B cell (primary cell): ENCODE results near the gene EML1. TPM values are rescaled to one million over a fixed set of nuclear protein-coding genes. Genes with fewer than 3 reads are reported as not detected.
A peak's percentile ranks its signal among the peaks of the same experiment; 100 is the strongest.

Experiments used
- ATAC-seq: fragments of 200-7000 bp; cut with Tn5 transposase; one replicate; pipeline ENCODE4 v1.10.0; 2021; ENCODE audit warnings: low read depth, mild to moderate bottlenecking, moderate number of reproducible peaks, moderate library complexity
- CTCF ChIA-PET: fragments of 350-600 bp; sonication (Branson Sonifier 250); formaldehyde crosslinking; loops from one replicate; lab custom pipeline; 2021; ENCODE audit warnings: antibody characterized with exemption, inconsistent platforms; lab: Charles Lee
- POLR2A ChIA-PET: fragments of 350-600 bp; sonication (Branson Sonifier 250); formaldehyde crosslinking; loops from one replicate; lab custom pipeline; 2021; ENCODE audit warnings: antibody characterized with exemption; lab: Charles Lee
- DNase-seq: peaks from one replicate; pipeline ENCODE4 v3.0.0; 2013
- H2AFZ ChIP-seq: 2 replicates; pipeline ENCODE4 v1.6.1; 2012; ENCODE audit warnings: mild to moderate bottlenecking, low read depth, low read length; ENCODE audit not compliant: insufficient read depth, poor library complexity, severe bottlenecking
- H3K27ac ChIP-seq, 2 donors: 1 replicate in 1 of 2; 2 replicates in 1 of 2; pipeline ENCODE4 v1.5.1; 2012 to 2013; ENCODE audit warnings: low read length in 2 of 2, mild to moderate bottlenecking in 2 of 2, moderate library complexity in 1 of 2
- H3K27me3 ChIP-seq, 4 experiments: fragments of 200-600 bp in 1 of 4; sonication (generic) in 1 of 4; replicated peaks in 1 of 4; 1 replicate in 2 of 4; 2 replicates in 2 of 4; pipeline versions ENCODE4 v1.6.1 to v1.7.0; 2013 to 2016; ENCODE audit warnings: low read length in 3 of 4, mild to moderate bottlenecking in 2 of 4, mixed read lengths in 1 of 4, moderate library complexity in 1 of 4; ENCODE audit not compliant: insufficient read depth in 4 of 4, control insufficient read depth in 3 of 4; ENCODE audit errors: control extremely low read depth in 1 of 4
- H3K36me3 ChIP-seq, 2 experiments: replicated peaks in 1 of 2; 1 replicate in 1 of 2; 2 replicates in 1 of 2; pipeline versions ENCODE4 v1.6.1 to v1.7.1; 2013; ENCODE audit warnings: low read length in 1 of 2; ENCODE audit not compliant: insufficient read depth in 2 of 2, control insufficient read depth in 1 of 2; ENCODE audit errors: control extremely low read depth in 1 of 2, extremely low read depth in 1 of 2
- H3K4me1 ChIP-seq, 2 donors: fragments of 200-600 bp in 1 of 2; sonication (generic) in 1 of 2; 1 replicate in 1 of 2; 2 replicates in 1 of 2; pipeline versions ENCODE4 v1.5.1 to v1.6.1; 2013 to 2017; ENCODE audit warnings: low read length in 2 of 2; ENCODE audit not compliant: control insufficient read depth in 2 of 2, insufficient read depth in 2 of 2
- H3K4me2 ChIP-seq: replicated peaks from 2 replicates; pipeline ENCODE3; 2012; ENCODE audit warnings: mild to moderate bottlenecking, low read depth, low read length; ENCODE audit not compliant: poor library complexity, severe bottlenecking
- H3K4me3 ChIP-seq, 5 experiments: fragments of 200-600 bp in 1 of 5; sonication (generic) in 1 of 5; 1 replicate in 3 of 5; 2 replicates in 2 of 5; pipeline versions ENCODE4 v1.5.1 to v1.7.0; 2011 to 2016; ENCODE audit warnings: low read length in 4 of 5, mild to moderate bottlenecking in 4 of 5, low read depth in 2 of 5, control low read depth in 1 of 5, moderate library complexity in 1 of 5; ENCODE audit not compliant: insufficient read depth in 1 of 5; ENCODE audit errors: control extremely low read depth in 1 of 5, extremely low read depth in 1 of 5
- H3K79me2 ChIP-seq: fragments of 200-600 bp; sonication (generic); one replicate; pipeline ENCODE4 v1.6.0; 2016; ENCODE audit warnings: low read length; ENCODE audit not compliant: control insufficient read depth, insufficient read depth
- H3K9ac ChIP-seq: fragments of 200-600 bp; sonication (generic); 2 replicates; pipeline ENCODE4 v1.6.1; 2017; ENCODE audit warnings: mild to moderate bottlenecking, low read length, moderate library complexity
- H3K9me3 ChIP-seq, 3 donors: one replicate each; pipeline versions ENCODE4 v1.6.1 to v1.7.1; 2013; ENCODE audit warnings: low read length in 2 of 3; ENCODE audit not compliant: control insufficient read depth in 2 of 3, insufficient read depth in 1 of 3; ENCODE audit errors: control extremely low read depth in 1 of 3
- H4K20me1 ChIP-seq: 2 replicates; pipeline ENCODE4 v1.6.0; 2012; ENCODE audit warnings: mild to moderate bottlenecking, low read length; ENCODE audit not compliant: insufficient read depth, control insufficient read depth, poor library complexity, severe bottlenecking
- H3K27ac Mint-ChIP-seq: one replicate; pipeline ENCODE4 v1.8.0; 2021; ENCODE audit warnings: mixed read lengths
- H3K27me3 Mint-ChIP-seq: one replicate; pipeline ENCODE4 v1.8.0; 2021; ENCODE audit warnings: mixed read lengths
- H3K4me1 Mint-ChIP-seq: one replicate; pipeline ENCODE4 v1.8.0; 2021; ENCODE audit warnings: mixed read lengths
- H3K4me3 Mint-ChIP-seq: one replicate; pipeline ENCODE4 v1.8.0; 2021; ENCODE audit warnings: mixed read lengths
- H3K9me3 Mint-ChIP-seq: one replicate; pipeline ENCODE4 v1.8.0; 2022; ENCODE audit warnings: mixed read lengths; ENCODE audit not compliant: insufficient read depth
- CTCF ChIP-seq: fragments of 200-600 bp; IDR thresholded peaks from one replicate; pipeline ENCODE4 v1.8.0; 2022; ENCODE audit warnings: antibody characterized with exemption, mild to moderate bottlenecking
- EZH2 ChIP-seq: IDR thresholded peaks from 2 replicates; pipeline ENCODE4 v1.6.1; 2012; ENCODE audit warnings: borderline replicate concordance, low read depth, mild to moderate bottlenecking, moderate library complexity, low read length; ENCODE audit not compliant: insufficient read depth, poor library complexity, severe bottlenecking
- WGBS: methylation state at CpG from one replicate; pipeline ENCODE4 v1.1.5; 2013; ENCODE audit warnings: missing lambda C conversion rate; ENCODE audit not compliant: insufficient coverage; 5-methylcytosine and 5-hydroxymethylcytosine counted together
- intact Hi-C: fragments of 100-400 bp; cut with micrococcal nuclease; formaldehyde crosslinking; loops from one replicate; pipeline ENCODE4 v1.10.0; 2022
- polyA plus RNA-seq: library from polyadenylated mRNA; depleted of rRNA; stranded (reverse); fragments of >200 nt; gene quantifications from 2 replicates; pipeline ENCODE4 v1.2.3, GENCODE V29; 2012
- total RNA-seq, 2 donors: library from RNA; stranded (reverse); fragments of 120-200 nt in 1 of 2; gene quantifications; 1 replicate in 1 of 2; 2 replicates in 1 of 2; pipeline versions ENCODE4 v1.2.3 to v1.2.4, GENCODE V29; 2013 to 2022

EML1 gene
- total and polyA plus RNA-seq, 2 donors (not counting 1 experiment from before 2014, with no cell fraction given), result not detected

DNA sequence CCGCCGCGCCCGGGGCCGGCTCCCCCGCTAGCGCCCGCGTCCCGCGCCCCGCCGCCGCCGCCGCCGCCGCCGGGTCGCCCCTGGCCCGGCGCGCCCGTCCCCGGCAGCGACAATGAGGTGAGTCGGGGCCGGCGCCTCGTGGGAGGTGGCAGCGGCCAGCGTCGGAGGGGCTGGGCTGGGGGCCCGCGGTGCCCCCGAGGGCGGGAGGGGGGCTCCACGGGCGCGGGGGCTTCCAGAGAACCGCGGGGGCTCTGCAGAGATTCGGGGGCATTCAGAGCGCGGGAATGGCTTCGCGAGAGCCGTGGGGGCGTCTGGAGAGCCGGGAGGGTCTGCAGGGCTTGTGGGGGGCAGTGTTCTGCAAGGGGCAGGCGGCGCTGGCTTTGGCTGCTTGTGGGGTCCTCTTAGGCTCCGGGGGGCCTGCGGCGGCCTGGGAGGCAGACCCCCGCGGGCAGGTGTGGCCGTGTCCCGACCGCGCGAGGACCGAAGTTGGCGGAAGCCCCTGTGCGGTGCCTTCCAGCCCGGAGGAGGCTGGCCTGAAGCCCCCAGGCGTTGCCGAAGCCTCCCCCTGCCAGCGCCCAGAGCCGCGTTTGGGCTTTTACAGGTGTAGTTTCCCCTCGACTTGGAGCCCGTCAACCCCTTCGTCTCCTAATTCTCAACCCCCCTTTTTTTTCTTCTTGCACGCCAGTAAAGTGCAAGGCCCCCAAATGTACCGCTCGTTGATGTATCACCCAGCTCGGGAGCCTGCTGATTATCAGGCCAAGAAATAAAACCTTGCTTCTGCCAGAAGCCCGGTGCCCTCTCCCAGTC lies 178.9 kb downstream of the EML1 start:
- intact Hi-C loops, result loop anchor here (1.0 kb wide), 1 partner anchor 10 kb away; no protein-coding TSS in a partner anchor
- H3K4me3 Mint-ChIP-seq, result peak overlapping the region; percentile 84
- 2% methylated on average over 79 of the region's 79 CpGs for WGBS

More for the DNA sequence above, 178.9 kb downstream of the EML1 start:
- peak overlapping the region; percentile 61 for H3K9ac ChIP-seq
- DNase-seq (peak; percentile 44), ATAC-seq (no peak)
- no peak overlapping the region for H3K27ac ChIP-seq
- peaks cover 12 to 14% of the 10 kb centered on the region in 2 donors for H3K4me1 ChIP-seq
- TF ChIP-seq CTCF (no peak), EZH2 (no peak)
- ChIA-PET CTCF (interaction anchor here (1.5 kb wide), 1 partner anchor 221 kb away, joined by 7 read pairs; no protein-coding TSS in a partner anchor), POLR2A (no interaction called here)
- H3K4me2 ChIP-seq, result peak overlapping the region; percentile 94
- H3K27ac Mint-ChIP-seq, result no peak overlapping the region
- no peaks in the 10 kb centered on the region for H3K36me3 ChIP-seq
- H3K9me3 ChIP-seq, result peaks cover 0 to 8% (median 0%) of the 10 kb centered on the region in 3 donors
- no peaks in the 10 kb centered on the region for H3K9me3 Mint-ChIP-seq
- H3K27me3 ChIP-seq, result peaks cover 0 to 50% (median 8%) of the 10 kb centered on the region in 4 experiments
- no peaks in the 10 kb centered on the region for H4K20me1 ChIP-seq
- peak overlapping the region in 4 of 5 experiments; percentile 37 to 64 (median 61) for H3K4me3 ChIP-seq
- H2AFZ ChIP-seq, result peak overlapping the region; percentile 77
- H3K4me1 Mint-ChIP-seq, result peaks cover 9% of the 10 kb centered on the region
- peaks cover 57% of the 10 kb centered on the region for H3K27me3 Mint-ChIP-seq
- no peaks in the 10 kb centered on the region for H3K79me2 ChIP-seq
